G401 (cell line): ENCODE results near the gene OR2A5. TPM values are rescaled to one million over a fixed set of nuclear protein-coding genes. Genes with fewer than 3 reads are reported as not detected.
A peak's percentile ranks its signal among the peaks of the same experiment; 100 is the strongest.
"Not testable (repeated sequence)": the region's sequence is repeated elsewhere in the genome, so short reads cannot be mapped to it uniquely, and the experiment has no call there.

Experiments
- DNase-seq: peaks from one replicate; pipeline ENCODE4 v3.0.0-alpha.2; 2015; ENCODE audit warnings: low spot score
- in situ Hi-C: cut with HindIII; loops from 2 replicates; pipeline ENCODE4 v1.10.0; 2016; ENCODE audit warnings: low sequenced_read_pairs, mixed read lengths
- total RNA-seq: library from RNA; depleted of rRNA; stranded (reverse); fragments of >200 nt; shearing (Covaris generic); gene quantifications from 2 replicates; pipeline ENCODE4 v1.2.3, GENCODE V29; 2014; rRNA removed

OR2A5 gene
- total RNA-seq, result not detected in 2 replicates

- in situ Hi-C loops, result no loop called here
- no peak for DNase-seq
These were observed at the start of gene OR2A5 for GRCh38 chr7:144048648-144049047. Gene OR2A5, plus strand, starts transcription at chr7:144048948. Its CDS starts 1,454 bp downstream, at chr7:144050402.

GRCh38 chr7:144000020-144000419, 48.7 kb upstream of the OR2A5 start, which contains the start of gene OR6B1:
Gene OR6B1, plus strand, starts transcription at chr7:144000320. Its CDS starts 3,677 bp downstream, at chr7:144003997.
- no peak for DNase-seq
- in situ Hi-C loops, result no loop called here

- in situ Hi-C loops, result no loop called here
- DNase-seq, result no peak
These were observed 47.2 kb upstream of the OR2A5 start for GRCh38 chr7:144001543-144001942.

- DNase-seq, result no peak
- in situ Hi-C loops, result no loop called here
These were observed 44.0 kb upstream of the OR2A5 start for GRCh38 chr7:144004703-144005102.

GRCh38 chr7:144006029-144006691, 42.6 kb upstream of the OR2A5 start:
- in situ Hi-C loops, result no loop called here
- DNase-seq, result no peak

GRCh38 chr7:144006692-144007042, 42.1 kb upstream of the OR2A5 start:
- in situ Hi-C loops, result no loop called here

GRCh38 chr7:144009361-144009760, 39.4 kb upstream of the OR2A5 start:
- in situ Hi-C loops, result no loop called here
- no peak for DNase-seq

More at GRCh38 chr7:144006692-144007042, 42.1 kb upstream of the OR2A5 start:
- DNase-seq, result no peak

GRCh38 chr7:144010061-144010460, 38.7 kb upstream of the OR2A5 start:
- DNase-seq, in situ Hi-C loops: not testable (repeated sequence)

- in situ Hi-C loops, DNase-seq: not testable (repeated sequence)
These were observed 37.9 kb upstream of the OR2A5 start for GRCh38 chr7:144010821-144011220.

GRCh38 chr7:144011458-144012230, 37.1 kb upstream of the OR2A5 start:
- no peak for DNase-seq
- in situ Hi-C loops, result no loop called here

- in situ Hi-C loops, result no loop called here
- no peak for DNase-seq
These were observed 30.7 kb upstream of the OR2A5 start for GRCh38 chr7:144018065-144018464.

- in situ Hi-C loops, result no loop called here
- DNase-seq, result no peak
These were observed 29.3 kb upstream of the OR2A5 start for GRCh38 chr7:144019457-144019856.

GRCh38 chr7:144020340-144020739, 28.4 kb upstream of the OR2A5 start:
- no peak for DNase-seq
- in situ Hi-C loops, result no loop called here

- in situ Hi-C loops, result no loop called here
- no peak for DNase-seq
These were observed 26.6 kb upstream of the OR2A5 start for GRCh38 chr7:144022169-144022568.

GRCh38 chr7:144023171-144023827, 25.4 kb upstream of the OR2A5 start:
- no peak for DNase-seq
- in situ Hi-C loops, result no loop called here

GRCh38 chr7:144024213-144024612, 24.5 kb upstream of the OR2A5 start:
- in situ Hi-C loops, result no loop called here
- no peak for DNase-seq

- in situ Hi-C loops, result no loop called here
- no peak for DNase-seq
These were observed 22.4 kb upstream of the OR2A5 start for GRCh38 chr7:144026203-144026883.

- DNase-seq, result peak; percentile 35
- in situ Hi-C loops, result no loop called here
These were observed 21.7 kb upstream of the OR2A5 start for GRCh38 chr7:144027070-144027469.

GRCh38 chr7:144027974-144028373, 20.8 kb upstream of the OR2A5 start:
- in situ Hi-C loops, result no loop called here

GRCh38 chr7:144028547-144028946, 20.2 kb upstream of the OR2A5 start:
- no peak for DNase-seq
- in situ Hi-C loops, result no loop called here

More at GRCh38 chr7:144027974-144028373, 20.8 kb upstream of the OR2A5 start:
- no peak for DNase-seq
